HEK293T (cell line): ENCODE measurements around the gene CEP170B.

Experiments used
- ARNT ChIP-seq: fragments of 450-650 bp; IDR thresholded peaks from 2 replicates; pipeline ENCODE4 v1.6.1; 2017; ENCODE audit warnings: mild to moderate bottlenecking
- BHLHE40 ChIP-seq: fragments of 450-650 bp; IDR thresholded peaks from 2 replicates; pipeline ENCODE4 v1.6.1; 2016; ENCODE audit warnings: mild to moderate bottlenecking, moderate library complexity, borderline replicate concordance
- CTBP1 ChIP-seq: fragments of 450-650 bp; IDR thresholded peaks from 2 replicates; pipeline ENCODE4 v1.6.1; 2016; ENCODE audit warnings: borderline replicate concordance
- ELF4 ChIP-seq: fragments of 450-650 bp; IDR thresholded peaks from 2 replicates; pipeline ENCODE4 v1.6.1; 2017; ENCODE audit warnings: antibody characterized with exemption
- HDGF ChIP-seq: fragments of 450-650 bp; IDR thresholded peaks from 2 replicates; pipeline ENCODE4 v1.6.1; 2017; ENCODE audit warnings: antibody characterized with exemption, borderline replicate concordance
- SP1 ChIP-seq: fragments of 450-650 bp; IDR thresholded peaks from 2 replicates; pipeline ENCODE4 v1.6.1; 2017
- SUZ12 ChIP-seq: fragments of 450-650 bp; IDR thresholded peaks from 2 replicates; pipeline ENCODE4 v1.6.1; 2016; ENCODE audit warnings: mild to moderate bottlenecking
- ZNF384 ChIP-seq: fragments of 450-650 bp; IDR thresholded peaks from 2 replicates; pipeline ENCODE4 v1.6.1; 2016
- TF ChIP-seq, protein P1 (sequence below): fragments of 450-650 bp; IDR thresholded peaks from 2 replicates; pipeline ENCODE4 v1.6.1; 2016

- TF ChIP-seq ARNT (no peak), BHLHE40 (no peak), ZNF384 (no peak), SP1 (no peak), CTBP1 (no peak), HDGF (no peak), ELF4 (no peak), SUZ12 (no peak)
- TF ChIP-seq, protein P1, sequence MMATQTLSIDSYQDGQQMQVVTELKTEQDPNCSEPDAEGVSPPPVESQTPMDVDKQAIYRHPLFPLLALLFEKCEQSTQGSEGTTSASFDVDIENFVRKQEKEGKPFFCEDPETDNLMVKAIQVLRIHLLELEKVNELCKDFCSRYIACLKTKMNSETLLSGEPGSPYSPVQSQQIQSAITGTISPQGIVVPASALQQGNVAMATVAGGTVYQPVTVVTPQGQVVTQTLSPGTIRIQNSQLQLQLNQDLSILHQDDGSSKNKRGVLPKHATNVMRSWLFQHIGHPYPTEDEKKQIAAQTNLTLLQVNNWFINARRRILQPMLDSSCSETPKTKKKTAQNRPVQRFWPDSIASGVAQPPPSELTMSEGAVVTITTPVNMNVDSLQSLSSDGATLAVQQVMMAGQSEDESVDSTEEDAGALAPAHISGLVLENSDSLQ: no peak
These were observed 26.1 kb downstream of the CEP170B start for GRCh38 chr14:104891121-104891551.
